ENCODE data around the gene CSNK1E.

The CSNK1E gene

GRCh38 chr22:38246692-38247091, 70.5 kb downstream of the CSNK1E start:
- no peak for TF ChIP-seq CTCF (IDR thresholded peaks at IDR 0.05; ENCODE audit: insufficient read depth, low read length, poor library complexity, severe bottlenecking)
- Histone ChIP-seq H3K36me3 (ENCODE audit: control insufficient read depth, insufficient read depth, low read length) (peaks cover 9% of the 10 kb centered on the region), H3K27me3 (replicated peaks; ENCODE audit: control insufficient read depth, insufficient read depth, low read length) (no peaks in the 10 kb centered on the region), H3K4me3 (replicated peaks; ENCODE audit: low read depth, low read length) (no peak overlapping the region)
- DNase-seq (ENCODE audit: extremely low read depth, insufficient read length): no peak

- peaks cover 9% of the 10 kb centered on the region for H3K36me3 ChIP-seq (ENCODE audit: control insufficient read depth, insufficient read depth, low read length)
- no peak for DNase-seq (ENCODE audit: extremely low read depth, insufficient read length)
- no peak for TF ChIP-seq CTCF (IDR thresholded peaks at IDR 0.05; ENCODE audit: insufficient read depth, low read length, poor library complexity, severe bottlenecking)
- no peaks in the 10 kb centered on the region for H3K27me3 ChIP-seq (replicated peaks; ENCODE audit: control insufficient read depth, insufficient read depth, low read length)
- H3K4me3 ChIP-seq (replicated peaks; ENCODE audit: low read depth, low read length): no peak overlapping the region
These were observed 71.1 kb downstream of the CSNK1E start for GRCh38 chr22:38246046-38246658.

GRCh38 chr22:38244106-38244505, 73.1 kb downstream of the CSNK1E start:
- DNase-seq (ENCODE audit: extremely low read depth, insufficient read length): no peak
- Histone ChIP-seq H3K36me3 (ENCODE audit: control insufficient read depth, insufficient read depth, low read length) (peaks cover 9% of the 10 kb centered on the region), H3K4me3 (replicated peaks; ENCODE audit: low read depth, low read length) (no peak overlapping the region), H3K27me3 (replicated peaks; ENCODE audit: control insufficient read depth, insufficient read depth, low read length) (no peaks in the 10 kb centered on the region)
- TF ChIP-seq CTCF (IDR thresholded peaks at IDR 0.05; ENCODE audit: insufficient read depth, low read length, poor library complexity, severe bottlenecking): no peak

GRCh38 chr22:38243007-38243765, 74.0 kb downstream of the CSNK1E start:
- Histone ChIP-seq H3K4me3 (replicated peaks; ENCODE audit: low read depth, low read length) (no peak overlapping the region), H3K36me3 (ENCODE audit: control insufficient read depth, insufficient read depth, low read length) (peaks cover 9% of the 10 kb centered on the region), H3K27me3 (replicated peaks; ENCODE audit: control insufficient read depth, insufficient read depth, low read length) (no peaks in the 10 kb centered on the region)
- no peak for DNase-seq (ENCODE audit: extremely low read depth, insufficient read length)
- no peak for TF ChIP-seq CTCF (IDR thresholded peaks at IDR 0.05; ENCODE audit: insufficient read depth, low read length, poor library complexity, severe bottlenecking)

GRCh38 chr22:38240734-38241252, 76.4 kb downstream of the CSNK1E start:
- no peak for DNase-seq (ENCODE audit: extremely low read depth, insufficient read length)
- no peak overlapping the region for H3K4me3 ChIP-seq (replicated peaks; ENCODE audit: low read depth, low read length)

More at GRCh38 chr22:38240734-38241252, 76.4 kb downstream of the CSNK1E start:
- Histone ChIP-seq H3K27me3 (replicated peaks; ENCODE audit: control insufficient read depth, insufficient read depth, low read length) (no peaks in the 10 kb centered on the region), H3K36me3 (ENCODE audit: control insufficient read depth, insufficient read depth, low read length) (peaks cover 9% of the 10 kb centered on the region)
- no peak for TF ChIP-seq CTCF (IDR thresholded peaks at IDR 0.05; ENCODE audit: insufficient read depth, low read length, poor library complexity, severe bottlenecking)
